Measurements from ENCODE around the gene CUX1.

DNA sequence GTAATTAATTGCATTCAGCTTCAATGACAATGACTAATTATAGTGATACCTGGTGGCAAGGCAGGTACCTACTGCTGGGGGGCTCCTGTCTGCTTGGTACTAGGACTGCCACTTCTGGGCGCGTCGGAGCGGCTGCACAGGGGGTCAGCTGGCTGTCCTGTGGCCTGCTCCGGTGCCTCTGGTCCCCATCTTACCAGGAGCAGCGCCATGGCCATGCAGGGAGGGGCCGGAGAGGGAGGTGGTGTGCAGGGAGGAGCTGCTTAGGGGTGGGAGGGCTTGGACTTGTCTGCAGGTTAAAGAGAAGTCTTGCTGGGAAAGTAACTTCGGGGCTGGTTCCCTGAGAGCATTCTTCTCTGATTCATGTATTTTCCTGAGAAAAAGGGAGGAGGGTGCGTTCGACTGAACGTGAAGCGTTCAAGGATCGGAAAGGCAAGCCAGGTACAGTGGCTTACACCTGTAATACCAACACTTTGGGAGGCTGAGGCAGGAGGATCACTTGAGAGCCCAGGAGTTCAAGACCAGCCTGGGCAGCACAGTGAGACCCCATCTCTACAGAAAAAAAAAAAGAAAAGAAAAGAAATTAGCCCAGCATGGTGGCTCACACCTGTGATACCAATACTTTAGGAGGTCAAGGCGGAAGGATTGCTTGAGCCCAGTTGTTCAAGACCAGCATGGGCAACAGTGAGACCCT lies 15.4 kb downstream of the CUX1 start:
- TF ChIP-seq, protein P1, sequence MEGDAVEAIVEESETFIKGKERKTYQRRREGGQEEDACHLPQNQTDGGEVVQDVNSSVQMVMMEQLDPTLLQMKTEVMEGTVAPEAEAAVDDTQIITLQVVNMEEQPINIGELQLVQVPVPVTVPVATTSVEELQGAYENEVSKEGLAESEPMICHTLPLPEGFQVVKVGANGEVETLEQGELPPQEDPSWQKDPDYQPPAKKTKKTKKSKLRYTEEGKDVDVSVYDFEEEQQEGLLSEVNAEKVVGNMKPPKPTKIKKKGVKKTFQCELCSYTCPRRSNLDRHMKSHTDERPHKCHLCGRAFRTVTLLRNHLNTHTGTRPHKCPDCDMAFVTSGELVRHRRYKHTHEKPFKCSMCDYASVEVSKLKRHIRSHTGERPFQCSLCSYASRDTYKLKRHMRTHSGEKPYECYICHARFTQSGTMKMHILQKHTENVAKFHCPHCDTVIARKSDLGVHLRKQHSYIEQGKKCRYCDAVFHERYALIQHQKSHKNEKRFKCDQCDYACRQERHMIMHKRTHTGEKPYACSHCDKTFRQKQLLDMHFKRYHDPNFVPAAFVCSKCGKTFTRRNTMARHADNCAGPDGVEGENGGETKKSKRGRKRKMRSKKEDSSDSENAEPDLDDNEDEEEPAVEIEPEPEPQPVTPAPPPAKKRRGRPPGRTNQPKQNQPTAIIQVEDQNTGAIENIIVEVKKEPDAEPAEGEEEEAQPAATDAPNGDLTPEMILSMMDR (IDR thresholded peaks at IDR 0.05), result no peak
- TF ChIP-seq POLR2A (IDR thresholded peaks at IDR 0.05), result no peak

All from breast epithelium (tissue), 3 donors.